Peyer's patch (tissue), 4 donors: ENCODE measurements around the gene CDS2. TPM values are rescaled to one million over a fixed set of nuclear protein-coding genes. Genes with fewer than 3 reads are reported as not detected.

Source experiments
- DNase-seq, 3 donors: peaks; one replicate each; pipeline ENCODE4 v3.0.0-alpha.2; 2017 to 2019
- H3K27ac ChIP-seq, 4 donors: fragments of 200-600 bp; sonication (generic); one replicate each; pipeline ENCODE4 v1.5.1; 2016 to 2019
- H3K27me3 ChIP-seq, 2 donors: fragments of 200-600 bp; sonication (generic); one replicate each; pipeline ENCODE4 v1.5.1; 2019
- H3K36me3 ChIP-seq, 3 donors: fragments of 200-600 bp; sonication (generic); one replicate each; pipeline ENCODE4 v1.5.1; 2016 to 2019
- H3K4me1 ChIP-seq, 4 donors: fragments of 200-600 bp; sonication (generic); one replicate each; pipeline ENCODE4 v1.5.1; 2016 to 2019
- H3K4me3 ChIP-seq, 4 donors: fragments of 200-600 bp; sonication (generic); 1 replicate in 3 of 4; 2 replicates in 1 of 4; pipeline ENCODE4 v1.5.1; 2016 to 2019; ENCODE audit warnings: mild to moderate bottlenecking in 1 of 4
- H3K9me3 ChIP-seq, 4 donors: fragments of 200-600 bp; sonication (generic); one replicate each; pipeline ENCODE4 v1.5.1; 2016 to 2019; ENCODE audit warnings: mild to moderate bottlenecking in 1 of 4
- POLR2A ChIP-seq, 2 donors: fragments of 450-650 bp; IDR thresholded peaks; one replicate each; pipeline ENCODE4 v1.5.1; 2017; ENCODE audit warnings: antibody characterized with exemption in 2 of 2, mild to moderate bottlenecking in 2 of 2, moderate library complexity in 2 of 2
- total RNA-seq, 4 donors: library from RNA; depleted of rRNA; stranded (reverse); fragments of >200 nt; gene quantifications; one replicate each; pipeline ENCODE4 v1.1.0, GENCODE V29; 2016
- TF ChIP-seq, protein P1 (sequence below), 6 experiments: fragments of 450-650 bp in 4 of 6; fragments of 200-600 bp in 2 of 6; sonication (generic) in 1 of 6; IDR thresholded peaks; one replicate each; pipeline ENCODE4 v1.5.1; 2017 to 2019; ENCODE audit warnings: antibody characterized with exemption in 6 of 6, mild to moderate bottlenecking in 3 of 6, moderate library complexity in 1 of 6

The CDS2 gene
- total RNA-seq, 4 donors from 2014 or later = 18.2 to 24.6 (median 22.2) TPM

DNA sequence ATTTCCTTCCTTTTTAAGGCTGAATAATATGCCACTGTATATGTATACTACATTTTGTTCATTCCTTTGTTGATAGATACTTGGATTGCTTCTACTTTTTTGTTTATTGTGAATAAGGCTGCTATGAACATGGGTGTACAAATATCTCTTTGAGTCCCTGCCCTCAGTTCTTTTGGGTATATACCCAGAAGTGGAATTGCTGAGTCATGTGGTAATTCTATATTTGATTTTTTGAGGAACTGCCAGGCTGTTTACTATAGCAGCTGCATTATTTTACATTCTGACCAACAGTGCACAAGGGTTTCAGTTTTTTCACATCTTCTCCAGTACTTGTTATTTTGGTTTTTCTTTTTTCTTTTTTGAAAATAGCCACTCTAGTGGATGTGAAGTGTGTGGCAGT lies 34.1 kb downstream of the CDS2 start:
- no peak for TF ChIP-seq POLR2A (IDR thresholded peaks at IDR 0.05)
- TF ChIP-seq, protein P1, sequence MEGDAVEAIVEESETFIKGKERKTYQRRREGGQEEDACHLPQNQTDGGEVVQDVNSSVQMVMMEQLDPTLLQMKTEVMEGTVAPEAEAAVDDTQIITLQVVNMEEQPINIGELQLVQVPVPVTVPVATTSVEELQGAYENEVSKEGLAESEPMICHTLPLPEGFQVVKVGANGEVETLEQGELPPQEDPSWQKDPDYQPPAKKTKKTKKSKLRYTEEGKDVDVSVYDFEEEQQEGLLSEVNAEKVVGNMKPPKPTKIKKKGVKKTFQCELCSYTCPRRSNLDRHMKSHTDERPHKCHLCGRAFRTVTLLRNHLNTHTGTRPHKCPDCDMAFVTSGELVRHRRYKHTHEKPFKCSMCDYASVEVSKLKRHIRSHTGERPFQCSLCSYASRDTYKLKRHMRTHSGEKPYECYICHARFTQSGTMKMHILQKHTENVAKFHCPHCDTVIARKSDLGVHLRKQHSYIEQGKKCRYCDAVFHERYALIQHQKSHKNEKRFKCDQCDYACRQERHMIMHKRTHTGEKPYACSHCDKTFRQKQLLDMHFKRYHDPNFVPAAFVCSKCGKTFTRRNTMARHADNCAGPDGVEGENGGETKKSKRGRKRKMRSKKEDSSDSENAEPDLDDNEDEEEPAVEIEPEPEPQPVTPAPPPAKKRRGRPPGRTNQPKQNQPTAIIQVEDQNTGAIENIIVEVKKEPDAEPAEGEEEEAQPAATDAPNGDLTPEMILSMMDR (IDR thresholded peaks at IDR 0.05) = no peak
- Histone ChIP-seq H3K4me3 (no peak overlapping the region), H3K4me1 (peaks cover 0 to 9% (median 2%) of the 10 kb centered on the region in 4 donors)

DNA sequence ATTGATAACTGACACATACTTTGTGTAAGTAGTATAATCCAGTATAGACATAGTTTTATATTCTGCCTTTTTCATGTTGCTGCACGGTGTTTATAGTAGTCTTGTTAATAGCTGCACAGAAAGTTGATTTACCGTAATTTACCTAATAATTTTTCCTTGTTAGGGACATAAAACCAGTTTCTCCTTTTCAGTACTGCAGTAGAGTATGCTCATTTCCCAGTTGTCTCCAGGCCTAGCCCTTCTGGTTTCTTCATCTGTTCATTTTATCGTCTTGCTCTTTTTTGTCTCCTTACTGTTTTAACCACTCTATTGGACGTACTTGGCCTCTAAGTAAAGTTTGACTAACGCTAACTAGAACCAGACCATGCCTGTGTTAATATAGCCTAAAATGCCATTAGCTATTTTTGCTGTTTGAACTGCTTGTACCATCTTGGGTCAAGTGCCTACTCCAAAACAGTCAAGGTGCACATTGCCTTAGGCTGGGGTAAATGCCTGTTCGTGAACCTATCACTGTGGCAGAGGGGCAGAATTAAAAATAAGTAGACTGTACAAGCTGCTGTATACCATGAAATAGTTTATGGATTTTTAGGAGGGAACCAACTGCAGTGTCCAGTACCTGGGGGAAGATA lies 34.8 kb downstream of the CDS2 start:
- Histone ChIP-seq H3K4me3 (no peak overlapping the region), H3K27ac (no peak overlapping the region), H3K4me1 (peaks cover 0 to 4% (median 0%) of the 10 kb centered on the region in 4 donors), H3K36me3 (no peaks in the 10 kb centered on the region), H3K27me3 (no peaks in the 10 kb centered on the region), H3K9me3 (no peaks in the 10 kb centered on the region)
- no peak for DNase-seq
- TF ChIP-seq POLR2A (IDR thresholded peaks at IDR 0.05) = no peak

More for the DNA sequence above, 34.1 kb downstream of the CDS2 start:
- H3K27ac ChIP-seq = no peak overlapping the region
- no peak for DNase-seq
- no peaks in the 10 kb centered on the region for H3K9me3 ChIP-seq
- no peaks in the 10 kb centered on the region for H3K27me3 ChIP-seq
- H3K36me3 ChIP-seq = no peaks in the 10 kb centered on the region

DNA sequence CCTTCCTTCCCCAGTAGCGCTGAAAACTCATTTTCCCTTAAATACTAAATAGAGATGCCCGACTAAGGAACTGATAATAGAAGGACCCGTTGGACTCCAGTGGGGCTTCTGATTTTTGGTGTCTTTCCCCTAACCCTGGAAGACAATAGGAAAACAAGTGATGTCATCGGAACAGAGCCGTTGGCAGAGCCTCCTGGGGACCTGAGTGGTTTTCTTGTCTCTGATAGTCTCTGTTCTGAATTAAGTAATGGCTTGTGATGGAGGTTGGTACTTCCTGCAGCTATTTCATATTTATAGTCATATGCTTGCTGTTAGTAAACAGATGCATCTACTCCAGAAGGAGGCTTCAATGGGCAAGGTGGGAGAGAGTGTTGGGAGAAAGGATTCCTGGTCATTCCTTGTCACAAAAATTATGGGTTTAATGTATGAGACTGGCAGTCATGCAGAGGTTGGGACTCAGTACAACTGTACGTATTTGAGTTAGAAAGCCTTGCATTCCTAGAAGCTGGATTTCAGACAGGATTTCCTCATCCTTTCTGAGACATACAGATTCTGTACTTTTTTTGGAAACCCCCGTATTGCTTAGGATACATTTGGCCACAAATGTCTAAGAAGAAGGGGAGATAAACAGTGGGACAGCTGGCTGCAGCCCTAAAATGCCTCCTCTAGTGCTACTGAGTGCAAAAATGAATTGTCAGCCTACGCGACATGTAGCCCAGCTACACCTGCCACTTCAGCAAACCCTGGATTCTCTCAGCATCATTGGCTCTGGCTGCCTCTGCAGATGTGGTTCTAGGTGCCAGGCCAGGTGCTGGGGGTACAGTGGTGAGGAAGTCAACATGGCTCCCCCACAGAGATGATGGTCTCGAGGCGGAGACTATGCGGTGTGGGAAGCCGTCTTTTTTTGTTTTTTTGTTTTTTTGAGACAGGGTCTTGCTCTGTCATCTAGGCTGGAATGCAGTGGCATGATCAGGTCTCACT lies 38.1 kb downstream of the CDS2 start:
- TF ChIP-seq POLR2A (IDR thresholded peaks at IDR 0.05) = no peak
- TF ChIP-seq, protein P1 (IDR thresholded peaks at IDR 0.05) = no peak
- no peak overlapping the region for H3K4me3 ChIP-seq
- no peak overlapping the region for H3K27ac ChIP-seq

DNA sequence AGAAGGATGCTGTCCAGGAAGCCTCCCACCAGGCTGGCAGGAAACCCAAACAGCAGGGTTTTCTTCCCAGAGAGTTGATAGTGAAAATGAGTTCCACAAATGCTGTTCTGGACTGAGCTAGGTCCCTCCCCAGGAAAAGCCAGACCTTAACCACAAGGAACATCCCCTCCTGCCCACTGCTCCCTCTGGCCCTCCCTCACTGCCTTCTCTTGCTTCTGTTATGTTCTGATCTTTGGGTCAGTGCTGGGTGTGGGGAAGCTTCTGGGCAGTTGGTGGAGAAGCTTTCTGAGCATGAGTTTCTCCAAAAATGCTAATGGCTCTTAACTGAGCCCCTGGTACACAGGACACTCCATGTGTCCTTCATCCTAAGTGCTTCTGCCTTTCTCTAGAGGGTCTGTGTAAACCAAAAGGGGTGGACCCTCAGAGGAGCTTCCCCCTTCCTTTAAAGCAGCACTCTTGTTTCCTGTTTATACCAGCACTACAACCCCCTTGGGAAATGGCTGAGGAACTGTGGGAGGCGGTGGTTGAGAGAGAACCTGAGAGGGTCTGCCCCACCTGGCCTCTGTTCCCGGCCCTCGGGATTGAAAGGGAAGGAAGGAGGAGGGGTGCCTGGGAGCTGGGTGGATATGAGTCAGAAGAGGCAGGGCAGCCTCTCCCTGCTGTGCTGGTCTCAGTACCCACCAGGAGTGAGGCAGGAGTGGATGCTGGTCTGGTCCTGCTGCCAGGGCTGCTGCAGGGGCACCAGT lies 42.0 kb downstream of the CDS2 start:
- peaks cover 0 to 28% (median 8%) of the 10 kb centered on the region in 4 donors for H3K4me1 ChIP-seq
- peaks cover 0 to 5% (median 0%) of the 10 kb centered on the region in 3 donors for H3K36me3 ChIP-seq
- H3K9me3 ChIP-seq = no peaks in the 10 kb centered on the region
- no peaks in the 10 kb centered on the region for H3K27me3 ChIP-seq
- DNase-seq = peak in 1 of 3 donors; percentile 39
- H3K27ac ChIP-seq = peak overlapping the region in 2 of 4 donors; percentile 39 to 58
- TF ChIP-seq POLR2A (IDR thresholded peaks at IDR 0.05) = no peak
- TF ChIP-seq, protein P1 (IDR thresholded peaks at IDR 0.05) = no peak
- no peak overlapping the region for H3K4me3 ChIP-seq

More for the DNA sequence above, 38.1 kb downstream of the CDS2 start:
- no peak for DNase-seq
- H3K9me3 ChIP-seq = no peaks in the 10 kb centered on the region
- H3K36me3 ChIP-seq = no peaks in the 10 kb centered on the region
- H3K27me3 ChIP-seq = no peaks in the 10 kb centered on the region
- peaks cover 0 to 10% (median 7%) of the 10 kb centered on the region in 4 donors for H3K4me1 ChIP-seq

DNA sequence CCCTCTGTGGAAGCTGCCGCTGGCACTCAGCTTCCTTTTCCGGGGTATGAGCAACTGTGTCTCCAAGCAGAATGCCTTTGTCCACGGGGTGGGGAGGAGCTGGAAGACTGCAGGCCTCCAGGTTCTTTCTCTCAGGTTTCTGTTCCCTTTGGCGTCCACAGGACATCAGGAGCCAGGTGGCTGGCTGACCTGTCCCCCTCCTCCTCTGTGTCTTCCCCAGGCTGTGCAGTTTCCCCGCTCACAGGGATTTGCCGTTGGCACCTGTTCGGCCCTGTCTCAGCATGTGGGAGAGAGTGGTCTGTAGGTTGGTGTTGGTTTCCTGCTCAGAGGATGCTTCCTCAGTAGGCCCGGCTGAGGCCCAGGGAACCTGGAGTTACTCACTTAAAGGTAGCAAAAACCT lies 43.5 kb downstream of the CDS2 start:
- Histone ChIP-seq H3K27me3 (no peaks in the 10 kb centered on the region), H3K4me1 (peaks cover 0 to 28% (median 8%) of the 10 kb centered on the region in 4 donors), H3K9me3 (no peaks in the 10 kb centered on the region), H3K27ac (peak overlapping the region in 1 of 4 donors; percentile 14), H3K36me3 (peaks cover 0 to 15% (median 0%) of the 10 kb centered on the region in 3 donors), H3K4me3 (no peak overlapping the region)
- TF ChIP-seq, protein P1 (IDR thresholded peaks at IDR 0.05) = no peak
- no peak for TF ChIP-seq POLR2A (IDR thresholded peaks at IDR 0.05)
- no peak for DNase-seq
